Astrocyte (in vitro differentiated cells and primary cell): ENCODE results near the gene PRRT1B. TPM values are rescaled to one million over a fixed set of nuclear protein-coding genes. Genes with fewer than 3 reads are reported as not detected.

ENCODE experiments used
- DNase-seq: peaks from one replicate; pipeline ENCODE4 v3.0.0-alpha.2; 2010; ENCODE audit warnings: low read depth
- FAIRE-seq: peaks from 2 replicates; lab custom pipeline; 2011; peaks lifted over from hg19 to GRCh38; lab: Jason Lieb, UNC
- H2AFZ ChIP-seq: 2 replicates; pipeline ENCODE4 v1.6.0; 2012; ENCODE audit warnings: low read depth, low read length, inconsistent platforms
- H3K27ac ChIP-seq: 2 replicates; pipeline ENCODE4 v1.5.1; 2011; ENCODE audit warnings: low read depth, low read length, inconsistent platforms
- H3K27me3 ChIP-seq: 2 replicates; pipeline ENCODE4 v1.6.0; 2011; ENCODE audit warnings: low read length, inconsistent platforms; ENCODE audit not compliant: insufficient read depth
- H3K36me3 ChIP-seq: 2 replicates; pipeline ENCODE4 v1.5.1; 2011; ENCODE audit warnings: low read length, inconsistent platforms; ENCODE audit not compliant: insufficient read depth
- H3K4me1 ChIP-seq: 2 replicates; pipeline ENCODE4 v1.5.1; 2011; ENCODE audit warnings: low read length, inconsistent platforms; ENCODE audit not compliant: insufficient read depth
- H3K4me2 ChIP-seq: 2 replicates; pipeline ENCODE4 v1.6.0; 2012; ENCODE audit warnings: low read length, inconsistent platforms
- H3K4me3 ChIP-seq: 2 replicates; pipeline ENCODE4 v1.5.1; 2011; ENCODE audit warnings: low read depth, mild to moderate bottlenecking, low read length, inconsistent platforms; ENCODE audit not compliant: insufficient read depth
- H3K79me2 ChIP-seq: 2 replicates; pipeline ENCODE4 v1.6.0; 2012; ENCODE audit warnings: mild to moderate bottlenecking, low read length, inconsistent platforms; ENCODE audit not compliant: insufficient read depth
- H3K9ac ChIP-seq: 2 replicates; pipeline ENCODE4 v1.6.0; 2012; ENCODE audit warnings: mild to moderate bottlenecking, low read length, inconsistent platforms
- H3K9me3 ChIP-seq: 2 replicates; pipeline ENCODE4 v1.5.1; 2012; ENCODE audit warnings: low read depth, mild to moderate bottlenecking, low read length, inconsistent platforms; ENCODE audit not compliant: insufficient read depth
- H4K20me1 ChIP-seq: 2 replicates; pipeline ENCODE4 v1.6.0; 2012; ENCODE audit warnings: low read length, inconsistent platforms; ENCODE audit not compliant: insufficient read depth
- H3K27ac Mint-ChIP-seq: one replicate; pipeline ENCODE4 v1.8.0; 2021; ENCODE audit warnings: mild to moderate bottlenecking, mixed read lengths; ENCODE audit not compliant: unreplicated experiment
- H3K27me3 Mint-ChIP-seq: one replicate; pipeline ENCODE4 v1.8.0; 2021; ENCODE audit warnings: low read depth, mixed read lengths; ENCODE audit not compliant: unreplicated experiment
- H3K36me3 Mint-ChIP-seq: one replicate; pipeline ENCODE4 v1.8.0; 2021; ENCODE audit warnings: low read depth, mixed read lengths; ENCODE audit not compliant: unreplicated experiment
- H3K4me1 Mint-ChIP-seq: one replicate; pipeline ENCODE4 v1.8.0; 2021; ENCODE audit warnings: low read depth, mixed read lengths; ENCODE audit not compliant: unreplicated experiment
- H3K4me3 Mint-ChIP-seq: one replicate; pipeline ENCODE4 v1.8.0; 2021; ENCODE audit warnings: mild to moderate bottlenecking, moderate library complexity, mixed read lengths; ENCODE audit not compliant: unreplicated experiment
- H3K9me3 Mint-ChIP-seq: one replicate; pipeline ENCODE4 v1.8.0; 2021; ENCODE audit warnings: mild to moderate bottlenecking, mixed read lengths; ENCODE audit not compliant: unreplicated experiment
- CTCF ChIP-seq: IDR thresholded peaks from 2 replicates; pipeline ENCODE4 v1.5.1; 2011; ENCODE audit warnings: low read depth, mild to moderate bottlenecking, inconsistent platforms, low read length, moderate library complexity; ENCODE audit not compliant: insufficient read depth
- EZH2 ChIP-seq: IDR thresholded peaks from 2 replicates; pipeline ENCODE4 v1.6.1; 2012; ENCODE audit warnings: mild to moderate bottlenecking, low read length, inconsistent platforms; ENCODE audit not compliant: insufficient read depth
- total RNA-seq: library from RNA; stranded (reverse); gene quantifications from 2 replicates; pipeline ENCODE4 v1.2.1, GENCODE V29; 2021

PRRT1B gene
- total RNA-seq, 1 donor from 2014 or later, result not detected

- Histone ChIP-seq H4K20me1 (peaks cover 7% of the 10 kb centered on the region), H3K36me3 (peaks cover 4% of the 10 kb centered on the region), H2AFZ (no peak overlapping the region), H3K27ac (no peak overlapping the region), H3K4me2 (no peak overlapping the region), H3K9me3 (no peaks in the 10 kb centered on the region), H3K4me1 (peaks cover 16% of the 10 kb centered on the region), H3K27me3 (no peaks in the 10 kb centered on the region), H3K79me2 (peaks cover 16% of the 10 kb centered on the region), H3K4me3 (no peak overlapping the region), H3K9ac (no peak overlapping the region)
- no peak for DNase-seq
- no peak overlapping the region for H3K27ac Mint-ChIP-seq
- H3K27me3 Mint-ChIP-seq, result peaks cover 2% of the 10 kb centered on the region
- H3K4me3 Mint-ChIP-seq, result no peak overlapping the region
- H3K4me1 Mint-ChIP-seq, result peaks cover 14% of the 10 kb centered on the region
- no peak for FAIRE-seq
- peaks cover 12% of the 10 kb centered on the region for H3K36me3 Mint-ChIP-seq
- no peaks in the 10 kb centered on the region for H3K9me3 Mint-ChIP-seq
- TF ChIP-seq CTCF, result no peak
- no peak for TF ChIP-seq EZH2
Observed at GRCh38 chr9:131528886-131529505, 16.3 kb upstream of the PRRT1B start.

- DNase-seq (no peak), FAIRE-seq (no peak)
- TF ChIP-seq CTCF (no peak), EZH2 (no peak)
- Histone ChIP-seq H3K9ac (peak overlapping the region; percentile 89), H3K4me2 (peak overlapping the region; percentile 98), H4K20me1 (peaks cover 7% of the 10 kb centered on the region), H3K27me3 (no peaks in the 10 kb centered on the region), H3K79me2 (peaks cover 16% of the 10 kb centered on the region), H3K27ac (no peak overlapping the region), H3K4me3 (peak overlapping the region; percentile 72), H3K36me3 (peaks cover 4% of the 10 kb centered on the region), H3K9me3 (no peaks in the 10 kb centered on the region), H3K4me1 (peaks cover 15% of the 10 kb centered on the region), H2AFZ (peak overlapping the region; percentile 75)
- H3K36me3 Mint-ChIP-seq, result peaks cover 8% of the 10 kb centered on the region
- peaks cover 6% of the 10 kb centered on the region for H3K4me1 Mint-ChIP-seq
- H3K27me3 Mint-ChIP-seq, result peaks cover 2% of the 10 kb centered on the region
- H3K4me3 Mint-ChIP-seq, result peak overlapping the region; percentile 85
- no peak overlapping the region for H3K27ac Mint-ChIP-seq
- no peaks in the 10 kb centered on the region for H3K9me3 Mint-ChIP-seq
Observed at GRCh38 chr9:131529597-131530545, 15.5 kb upstream of the PRRT1B start.
